Right lobe of liver (tissue), 6 donors: ENCODE measurements around the gene DYSF. TPM values are rescaled to one million over a fixed set of nuclear protein-coding genes. Genes with fewer than 3 reads are reported as not detected.

Experiments
- ATAC-seq, 4 donors: fragments of 200-7000 bp; cut with Tn5 transposase; one replicate each; pipeline ENCODE4 v1.9.1; 2020; ENCODE audit warnings: mild to moderate bottlenecking in 4 of 4, moderate library complexity in 4 of 4
- DNase-seq, 3 donors: peaks; one replicate each; pipeline ENCODE4 v3.0.0-alpha.2; 2020
- H3K27ac ChIP-seq, 3 donors: fragments of 200-600 bp; one replicate each; pipeline ENCODE4 v1.8.0; 2022
- H3K27me3 ChIP-seq, 2 donors: fragments of 200-600 bp; one replicate each; pipeline ENCODE4 v1.8.0; 2022
- H3K36me3 ChIP-seq, 4 donors: fragments of 200-600 bp; sonication (generic) in 1 of 4; one replicate each; pipeline versions ENCODE4 v1.5.1 to v1.8.0; 2017 to 2022; ENCODE audit warnings: control low read depth in 1 of 4
- H3K4me1 ChIP-seq, 4 donors: fragments of 200-600 bp; sonication (generic) in 1 of 4; one replicate each; pipeline versions ENCODE4 v1.5.1 to v1.8.0; 2017 to 2022; ENCODE audit warnings: control low read depth in 1 of 4
- H3K4me3 ChIP-seq, 3 donors: fragments of 200-600 bp; one replicate each; pipeline ENCODE4 v1.8.0; 2022
- H3K9me3 ChIP-seq, 4 donors: fragments of 200-600 bp; sonication (generic) in 1 of 4; one replicate each; pipeline versions ENCODE4 v1.5.1 to v1.8.0; 2017 to 2022; ENCODE audit warnings: control low read depth in 1 of 4
- CTCF ChIP-seq, 4 donors: fragments of 200-600 bp in 3 of 4; fragments of 450-650 bp in 1 of 4; IDR thresholded peaks; one replicate each; pipeline versions ENCODE4 v1.5.1 to v1.8.0; 2016 to 2022; ENCODE audit warnings: antibody characterized with exemption in 4 of 4, mild to moderate bottlenecking in 2 of 4
- POLR2A ChIP-seq: fragments of 450-650 bp; IDR thresholded peaks from one replicate; pipeline ENCODE4 v1.6.1; 2017; ENCODE audit warnings: antibody characterized with exemption, mild to moderate bottlenecking
- WGBS: methylation state at CpG from one replicate; pipeline ENCODE4 v1.1.6; 2018; ENCODE audit warnings: low coverage, low lambda C conversion rate; ENCODE audit not compliant: insufficient coverage; ENCODE audit errors: missing lambda C conversion rate; 5-methylcytosine and 5-hydroxymethylcytosine counted together
- intact Hi-C, 2 donors: fragments of 100-400 bp; cut with DNase I; formaldehyde crosslinking; loops; one replicate each; pipeline versions ENCODE4 v1.11.2 to v1.14.1; 2022
- total RNA-seq, 6 experiments: library from RNA; depleted of rRNA in 2 of 6; stranded (reverse); fragments of >200 nt in 2 of 6; fragmentation: NEBNext Ultra II Directional in 3 of 6; extraction: Animal tissue kit (Norgen Biotek cat#: 25700) in 3 of 6; gene quantifications; one replicate each; pipeline versions ENCODE4 v1.1.0 to v1.2.4, GENCODE V29; 2016 to 2023
- donor health status: DM: no; HTN: yes; CAD: no.
- donor health status: DM: no; HTN: no; CAD: no.
- donor health status: DM: no; HTN: no; CAD: no.
- donor health status: DM: no; HTN: yes; CAD: no.
- donor health status: DM: no; HTN: yes; CAD: no.

DYSF gene
- total RNA-seq, 6 experiments from 2014 or later, result 21.8 to 55.0 (median 32.9) TPM

- whole genome bisulfite sequencing, result 63% methylated on average over 2 of the region's 21 CpGs
- DNase-seq (peak in 1 of 3 donors; percentile 60), ATAC-seq (no peak)
- intact Hi-C loops, result no loop called here
- Histone ChIP-seq H3K4me1 (no peaks in the 10 kb centered on the region), H3K9me3 (no peaks in the 10 kb centered on the region), H3K27ac (no peak overlapping the region), H3K27me3 (no peaks in the 10 kb centered on the region), H3K36me3 (no peaks in the 10 kb centered on the region), H3K4me3 (no peak overlapping the region)
- TF ChIP-seq CTCF (IDR thresholded peaks at IDR 0.05), result no peak
Measured at GRCh38 chr2:71700658-71701397, 247.5 kb downstream of the DYSF start.

GRCh38 chr2:71702071-71702970, 249.0 kb downstream of the DYSF start:
- H3K27ac ChIP-seq, result no peak overlapping the region
- H3K4me3 ChIP-seq, result no peak overlapping the region
- DNase-seq, result no peak
- TF ChIP-seq POLR2A (no peak), CTCF (IDR thresholded peaks at IDR 0.05) (no peak)
- no peaks in the 10 kb centered on the region for H3K27me3 ChIP-seq
- 100% methylated on average over 3 of the region's 15 CpGs for WGBS
- no peaks in the 10 kb centered on the region for H3K36me3 ChIP-seq
- ATAC-seq, result no peak
- intact Hi-C loops, result no loop called here
- no peaks in the 10 kb centered on the region for H3K9me3 ChIP-seq
- H3K4me1 ChIP-seq, result no peaks in the 10 kb centered on the region

GRCh38 chr2:71702971-71703898, 249.9 kb downstream of the DYSF start:
- Histone ChIP-seq H3K27ac (no peak overlapping the region), H3K36me3 (no peaks in the 10 kb centered on the region), H3K4me1 (no peaks in the 10 kb centered on the region), H3K4me3 (no peak overlapping the region), H3K27me3 (no peaks in the 10 kb centered on the region), H3K9me3 (no peaks in the 10 kb centered on the region)
- intact Hi-C loops, result no loop called here
- no peak for ATAC-seq
- DNase-seq, result no peak
- WGBS, result 54% methylated on average over 7 of the region's 13 CpGs
- no peak for TF ChIP-seq POLR2A
- no peak for TF ChIP-seq CTCF (IDR thresholded peaks at IDR 0.05)

- DNase-seq, result no peak
- no peak for TF ChIP-seq CTCF (IDR thresholded peaks at IDR 0.05)
- no peak for TF ChIP-seq POLR2A
- Histone ChIP-seq H3K9me3 (no peaks in the 10 kb centered on the region), H3K4me1 (no peaks in the 10 kb centered on the region), H3K4me3 (no peak overlapping the region), H3K27ac (no peak overlapping the region), H3K27me3 (no peaks in the 10 kb centered on the region), H3K36me3 (no peaks in the 10 kb centered on the region)
- WGBS, result no CpG with 5 or more reads among the region's 9 CpGs
- ATAC-seq, result no peak
- intact Hi-C loops, result no loop called here
Measured at GRCh38 chr2:71704131-71704561, 250.8 kb downstream of the DYSF start.
